Panc1 (cell line): ENCODE measurements around the gene WDR17. TPM values are rescaled to one million over a fixed set of nuclear protein-coding genes. Genes with fewer than 3 reads are reported as not detected.

Experiments
- ATAC-seq: fragments of 200-7000 bp; cut with Tn5 transposase; 2 replicates; pipeline ENCODE4 v1.9.1; 2020; ENCODE audit warnings: mild to moderate bottlenecking, moderate library complexity
- BruUV-seq: library from RNA; stranded (reverse); fragments of 400-500 nt; replicated peaks from 2 replicates; lab custom pipeline; 2021; lab: Mats Ljungman, UMichigan
- CTCF ChIA-PET: fragments of 300-600 bp; sonication (Branson Sonifier 250); formaldehyde crosslinking; loops from one replicate; lab custom pipeline; 2022; ENCODE audit warnings: antibody characterized with exemption; lab: Charles Lee
- POLR2A ChIA-PET: fragments of 300-600 bp; sonication (Branson Sonifier 250); formaldehyde crosslinking; loops from one replicate; lab custom pipeline; 2022; ENCODE audit warnings: antibody characterized with exemption; lab: Charles Lee
- DNase-seq: peaks from one replicate; pipeline ENCODE4 v3.0.0-alpha.2; 2010; ENCODE audit warnings: low read depth, low spot score
- H3K27ac ChIP-seq: 2 replicates; pipeline ENCODE4 v1.5.1; 2011; ENCODE audit warnings: mild to moderate bottlenecking, low read length, inconsistent platforms
- H3K27me3 ChIP-seq: fragments of 200-500 bp; sonication (Bioruptor generic); 2 replicates; pipeline ENCODE4 v1.6.0; 2014; ENCODE audit warnings: low read length, inconsistent platforms; ENCODE audit not compliant: control insufficient read depth, insufficient read depth
- H3K36me3 ChIP-seq: fragments of 200-500 bp; sonication (Bioruptor generic); 2 replicates; pipeline ENCODE4 v1.5.1; 2014; ENCODE audit warnings: inconsistent platforms, mild to moderate bottlenecking, low read length, moderate library complexity; ENCODE audit not compliant: control insufficient read depth, insufficient read depth
- H3K4me1 ChIP-seq: 2 replicates; pipeline ENCODE4 v1.5.1; 2011; ENCODE audit warnings: inconsistent platforms, mild to moderate bottlenecking, low read length, moderate library complexity; ENCODE audit not compliant: control insufficient read depth, insufficient read depth
- H3K4me3 ChIP-seq, 2 experiments: 2 replicates each; pipeline ENCODE4 v1.5.1; 2011 to 2012; ENCODE audit warnings: low read depth in 2 of 2, low read length in 2 of 2, mild to moderate bottlenecking in 2 of 2, inconsistent platforms in 1 of 2, moderate library complexity in 1 of 2
- H3K9me3 ChIP-seq: fragments of 200-500 bp; sonication (Bioruptor generic); 2 replicates; pipeline ENCODE4 v1.5.1; 2014; ENCODE audit warnings: low read depth, mild to moderate bottlenecking, inconsistent platforms, low read length, moderate library complexity; ENCODE audit not compliant: control insufficient read depth, insufficient read depth
- CTCF ChIP-seq: fragments of 450-650 bp; IDR thresholded peaks from 2 replicates; pipeline ENCODE4 v1.5.1; 2017; ENCODE audit warnings: mild to moderate bottlenecking
- POLR2AphosphoS5 ChIP-seq: IDR thresholded peaks from 2 replicates; pipeline ENCODE4 v1.6.1; 2012; ENCODE audit warnings: mild to moderate bottlenecking, low read depth, low read length, moderate library complexity
- REST ChIP-seq, 2 experiments: IDR thresholded peaks; 2 replicates each; pipeline ENCODE4 v1.6.1; 2011 to 2012; ENCODE audit warnings: low read depth in 2 of 2, control low read depth in 1 of 2, low read length in 1 of 2, mild to moderate bottlenecking in 1 of 2, moderate library complexity in 1 of 2; ENCODE audit not compliant: insufficient read depth in 1 of 2
- SIN3A ChIP-seq: IDR thresholded peaks from 2 replicates; pipeline ENCODE4 v1.6.1; 2012; ENCODE audit warnings: low read depth, mild to moderate bottlenecking, low read length, moderate library complexity, borderline replicate concordance; ENCODE audit not compliant: insufficient read depth
- TCF7L2 ChIP-seq: IDR thresholded peaks from 2 replicates; pipeline ENCODE4 v1.6.1; 2011; ENCODE audit warnings: mild to moderate bottlenecking, low read depth, low read length, inconsistent platforms
- in situ Hi-C: cut with HindIII; loops from 2 replicates; pipeline ENCODE4 v1.10.0; 2016; ENCODE audit warnings: low sequenced_read_pairs, low pct_unique_long_range_greater_than_20kb
- intact Hi-C: fragments of 100-400 bp; cut with micrococcal nuclease; formaldehyde crosslinking; loops from one replicate; pipeline ENCODE4 v1.10.0; 2022; ENCODE audit not compliant: unreplicated experiment
- total RNA-seq: library from RNA; stranded (reverse); gene quantifications from one replicate; pipeline ENCODE4 v1.2.1, GENCODE V29; 2021; ENCODE audit not compliant: unreplicated experiment

WDR17 gene
- total RNA-seq, 1 experiment from 2014 or later = 4.2 TPM

- Histone ChIP-seq H3K36me3 (no peaks in the 10 kb centered on the region), H3K4me1 (no peaks in the 10 kb centered on the region), H3K27ac (no peak overlapping the region), H3K4me3 (no peak overlapping the region), H3K27me3 (no peaks in the 10 kb centered on the region), H3K9me3 (no peaks in the 10 kb centered on the region)
- DNase-seq (no peak), ATAC-seq (no peak)
- no peak for TF ChIP-seq REST (IDR thresholded peaks at IDR 0.05; ENCODE audit: insufficient read depth in 1 of 2, low read depth in 2 of 2, low read length in 1 of 2)
- no peak for TF ChIP-seq CTCF
- TF ChIP-seq POLR2AphosphoS5 = no peak
- no peak for TF ChIP-seq TCF7L2
- no peak for TF ChIP-seq SIN3A
- in situ Hi-C loops (no loop called here), intact Hi-C loops (no loop called here)
- CTCF ChIA-PET = no interaction called here
- BruUV-seq = no TSS peak
- POLR2A ChIA-PET = no interaction called here
These were observed 12.9 kb upstream of the WDR17 start for GRCh38 chr4:176052744-176053143.

GRCh38 chr4:176053785-176054184, 11.9 kb upstream of the WDR17 start:
- Histone ChIP-seq H3K27me3 (no peaks in the 10 kb centered on the region), H3K27ac (no peak overlapping the region), H3K9me3 (no peaks in the 10 kb centered on the region), H3K4me1 (no peaks in the 10 kb centered on the region), H3K36me3 (no peaks in the 10 kb centered on the region), H3K4me3 (no peak overlapping the region)
- DNase-seq = no peak
- in situ Hi-C loops = no loop called here
- TF ChIP-seq CTCF (no peak), SIN3A (no peak), REST (IDR thresholded peaks at IDR 0.05; ENCODE audit: insufficient read depth in 1 of 2, low read depth in 2 of 2, low read length in 1 of 2) (no peak), POLR2AphosphoS5 (no peak), TCF7L2 (no peak)
- no peak for ATAC-seq
- intact Hi-C loops = no loop called here
- BruUV-seq = no TSS peak
- POLR2A ChIA-PET = no interaction called here
- CTCF ChIA-PET = no interaction called here
